HG02763 (cell line): ENCODE results near the gene WNT9A.
"Not testable (repeated sequence)": the region's sequence is repeated elsewhere in the genome, so short reads cannot be mapped to it uniquely, and the experiment has no call there.

Experiments used
- ATAC-seq: cut with Tn5 transposase; IDR thresholded peaks from one replicate; pipeline ENCODE4 v1.9.1; 2021; ENCODE audit warnings: mild to moderate bottlenecking, moderate library complexity; ENCODE audit not compliant: unreplicated experiment

Gene WNT9A

DNA sequence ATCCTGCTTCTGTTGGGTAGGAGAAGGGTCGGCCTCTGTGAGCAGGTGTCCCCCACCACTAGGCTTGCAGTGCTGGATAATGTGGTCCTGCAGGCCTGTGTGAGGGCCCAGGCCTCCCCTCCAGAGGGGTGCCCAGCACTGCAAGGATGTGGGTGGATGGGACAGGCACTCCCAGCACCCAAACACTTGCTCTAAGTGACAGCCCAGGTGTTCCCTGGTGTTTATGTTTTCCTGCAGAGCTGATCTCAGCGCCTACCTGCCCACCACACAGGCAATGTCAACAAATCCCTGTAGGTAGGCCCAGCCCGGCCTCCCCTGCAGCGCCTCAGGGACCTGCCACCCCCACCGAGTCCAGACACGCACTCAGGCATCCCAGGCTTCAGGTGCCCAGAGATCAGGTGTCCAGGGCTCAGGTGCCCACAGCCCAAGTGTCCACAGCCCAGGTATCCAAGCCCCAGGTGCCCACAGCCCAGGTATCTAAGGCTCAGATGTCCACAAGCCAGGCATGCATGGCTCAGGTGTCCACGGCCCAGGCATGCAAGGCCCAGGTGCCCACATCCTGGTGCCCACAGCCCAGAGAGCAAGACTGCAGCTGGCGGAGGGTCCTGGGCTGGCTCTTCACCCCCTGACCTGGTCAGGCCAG, 59.2 kb downstream of the WNT9A start:
- ATAC-seq = no peak

DNA sequence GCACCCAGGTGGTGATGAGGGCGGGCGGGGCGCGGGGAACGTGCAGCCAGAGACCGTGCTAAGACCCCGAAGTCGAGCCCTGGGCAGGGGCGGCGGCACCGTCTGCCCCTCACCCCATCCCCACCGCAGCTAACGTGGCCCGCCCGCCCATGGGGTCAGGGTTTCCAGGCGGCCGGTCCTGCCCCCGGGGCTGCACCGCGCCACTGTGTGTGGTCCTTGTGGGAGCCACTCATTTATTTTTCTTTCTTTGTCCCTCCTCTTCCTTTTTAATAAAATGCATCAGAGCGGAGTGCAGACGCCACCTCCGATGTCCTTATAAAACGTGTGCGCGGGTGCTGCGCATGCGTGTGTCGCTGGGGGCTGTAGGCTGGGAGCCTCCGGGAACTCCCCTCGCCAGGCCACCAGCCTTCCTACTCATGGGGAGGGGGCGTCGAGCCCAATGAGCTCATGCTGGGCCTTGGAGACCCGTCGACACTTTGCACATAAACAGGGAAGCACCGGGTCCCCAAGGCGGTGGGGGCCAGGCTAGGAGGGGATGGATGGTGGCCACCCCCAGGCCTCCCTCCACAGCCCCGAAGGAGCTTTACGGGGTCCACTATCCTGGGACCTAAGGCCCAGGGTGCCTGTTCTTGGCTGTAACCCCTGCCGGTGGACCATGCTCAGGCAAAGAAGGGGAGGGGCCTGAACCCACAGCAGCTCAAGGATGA, 59.9 kb downstream of the WNT9A start:
- no peak for ATAC-seq

DNA sequence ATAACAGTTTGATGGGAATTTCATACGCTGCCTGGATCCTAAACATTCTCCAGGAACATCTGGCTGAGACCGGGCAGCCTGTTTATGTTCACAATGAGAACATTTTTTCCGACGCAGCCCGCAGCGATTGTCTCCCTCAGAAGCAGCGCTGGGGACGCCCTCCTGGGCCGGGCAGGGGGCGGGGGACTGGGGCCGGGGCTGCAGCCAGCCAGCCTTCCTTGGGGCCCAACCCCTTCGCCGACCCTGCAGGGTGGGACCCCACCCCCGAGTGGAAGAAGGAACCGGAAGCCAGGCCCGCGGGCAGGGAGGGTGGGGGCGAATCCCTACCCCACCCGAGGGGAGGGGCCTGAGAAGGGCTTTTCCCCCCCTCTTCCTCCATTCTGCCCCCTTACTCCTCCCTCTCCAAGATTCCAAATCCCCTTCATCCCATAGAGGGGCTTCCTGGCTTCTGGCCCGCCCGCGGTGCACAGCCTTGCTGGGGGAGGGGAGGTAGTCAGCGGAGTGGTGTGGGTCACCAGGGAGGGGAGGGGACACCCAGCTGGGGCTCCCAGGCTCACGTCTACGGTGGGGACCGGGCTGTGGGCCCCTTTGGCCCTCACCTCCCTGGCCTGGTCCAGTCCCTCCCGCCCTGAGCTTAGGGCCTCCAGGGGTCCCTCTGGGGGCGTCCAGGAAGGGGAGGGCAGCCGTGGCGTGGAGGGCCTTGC, 60.6 kb downstream of the WNT9A start:
- no peak for ATAC-seq

DNA sequence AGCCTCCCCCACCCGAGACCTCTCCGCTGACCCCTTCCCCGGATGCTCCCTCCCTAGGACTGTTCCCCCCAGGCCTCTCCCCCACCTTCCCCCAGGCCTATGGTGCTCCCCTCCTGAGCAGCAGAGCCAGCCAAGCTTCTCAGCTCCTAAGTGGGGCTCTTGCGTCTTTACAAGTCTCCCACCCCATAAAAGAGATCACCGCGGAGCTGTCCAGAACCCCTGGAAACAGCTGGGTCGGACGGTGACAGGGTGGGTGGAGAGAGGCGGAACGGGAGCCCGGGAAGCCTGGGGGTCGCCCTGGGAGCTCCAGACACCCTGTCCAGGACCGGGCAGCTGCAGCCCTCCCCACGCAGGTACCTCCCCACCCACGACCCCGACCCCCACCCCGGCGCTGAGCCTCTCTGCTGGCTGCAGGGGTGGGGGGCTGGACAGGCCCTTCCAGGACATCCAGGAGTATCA, 61.2 kb downstream of the WNT9A start:
- no peak for ATAC-seq

DNA sequence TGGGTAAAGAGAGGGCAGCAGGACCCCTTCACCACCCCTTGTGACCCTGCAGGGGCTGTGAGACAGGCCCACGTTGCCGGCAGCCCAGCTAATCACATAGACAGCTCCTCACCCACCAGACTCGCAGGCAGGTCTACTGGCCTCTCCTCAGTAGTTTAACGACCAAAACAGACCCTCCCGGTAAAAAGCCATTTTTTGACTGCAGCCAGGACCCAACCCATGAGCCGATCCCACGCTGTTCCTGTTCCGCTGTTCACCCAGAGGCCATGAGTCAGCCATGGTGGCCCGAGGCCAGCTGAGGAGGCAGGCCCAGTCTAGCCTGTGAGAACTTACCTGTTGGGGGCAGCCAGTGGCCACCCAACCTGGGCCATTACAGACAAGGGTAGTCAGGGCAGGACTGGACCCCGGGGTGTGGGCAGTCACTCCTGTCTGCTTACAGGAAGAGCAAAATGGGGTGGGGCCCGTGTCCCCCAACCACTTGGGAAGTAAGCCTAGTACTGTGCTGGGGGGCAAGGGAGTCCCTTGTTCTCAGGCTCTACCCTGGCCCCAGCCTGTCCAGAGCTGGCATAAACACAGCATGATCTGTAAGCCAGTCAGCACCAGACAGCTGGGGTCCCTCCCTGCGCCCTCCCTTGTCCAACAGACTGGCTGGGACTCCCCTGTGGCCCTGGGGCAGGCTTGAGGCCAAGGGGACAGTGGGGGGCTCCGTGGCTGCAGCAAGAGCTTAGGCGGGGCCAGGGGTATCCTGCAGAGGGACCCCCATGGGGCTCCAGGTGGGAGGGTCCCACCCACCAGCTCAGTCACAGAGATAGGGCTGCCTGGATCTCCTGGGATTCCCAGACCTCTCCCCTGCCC, 61.9 kb downstream of the WNT9A start:
- no peak for ATAC-seq

DNA sequence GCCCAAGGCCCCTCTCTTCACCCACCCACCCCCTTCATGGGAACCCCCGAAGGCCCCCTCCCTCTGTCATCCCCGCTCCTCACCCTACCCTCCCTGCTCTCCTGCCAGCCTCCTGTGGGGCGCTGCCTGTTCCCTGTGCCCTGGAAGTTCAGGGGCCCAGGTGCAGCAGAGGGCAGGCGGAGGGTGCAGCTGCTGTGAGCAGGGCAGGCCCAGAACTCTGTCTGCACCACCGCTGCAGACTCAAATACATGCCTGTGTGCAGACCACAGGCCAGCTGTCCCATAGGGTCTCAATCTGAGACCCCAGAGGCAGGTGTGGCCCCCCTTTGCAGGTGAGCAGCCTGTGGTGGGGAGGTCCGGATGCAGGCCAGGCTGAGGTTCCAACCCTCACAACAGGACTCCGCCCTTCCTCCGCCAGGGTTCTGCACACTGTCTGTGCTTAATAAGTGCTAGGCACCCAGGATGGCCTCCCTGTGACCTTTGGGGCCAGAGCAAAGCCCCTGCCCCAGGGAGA, 62.5 kb downstream of the WNT9A start:
- ATAC-seq = no peak

DNA sequence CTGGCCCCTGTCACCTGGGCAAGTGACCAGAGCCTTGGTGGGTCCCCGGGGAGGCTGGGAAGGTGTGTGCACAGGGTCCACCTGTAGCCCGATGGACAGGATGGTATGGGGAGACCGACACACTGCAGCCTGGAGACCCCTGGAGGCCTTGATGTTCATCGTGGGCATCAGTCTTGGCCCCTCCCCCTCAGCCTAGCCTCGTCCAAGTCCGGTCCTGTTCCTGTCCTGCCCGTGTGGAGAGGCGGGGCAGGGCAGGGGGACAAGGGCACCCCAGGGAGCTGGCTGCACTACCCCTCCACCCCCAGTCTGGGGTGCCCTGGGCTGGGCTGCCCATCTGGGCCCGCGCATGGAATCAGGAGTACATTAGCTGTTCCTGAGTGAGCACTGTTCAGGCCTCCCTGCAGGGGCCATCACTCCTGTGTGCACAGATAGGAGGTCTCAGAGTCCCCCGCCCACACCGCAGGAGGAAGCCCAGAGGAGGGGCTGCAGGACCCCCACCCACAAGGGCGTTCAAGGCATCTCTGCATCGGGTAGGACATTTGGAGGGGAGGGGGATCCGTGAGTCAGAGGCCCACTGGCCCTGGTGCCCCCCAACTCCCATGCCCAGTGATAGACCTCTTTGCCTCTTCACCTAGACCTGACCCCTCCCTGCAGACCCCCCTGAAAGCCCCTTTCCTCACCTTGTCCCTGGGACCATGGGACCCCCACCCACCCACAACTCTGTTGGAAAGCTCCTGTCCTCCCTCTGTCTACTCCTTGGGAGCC, 63.2 kb downstream of the WNT9A start:
- no peak for ATAC-seq

DNA sequence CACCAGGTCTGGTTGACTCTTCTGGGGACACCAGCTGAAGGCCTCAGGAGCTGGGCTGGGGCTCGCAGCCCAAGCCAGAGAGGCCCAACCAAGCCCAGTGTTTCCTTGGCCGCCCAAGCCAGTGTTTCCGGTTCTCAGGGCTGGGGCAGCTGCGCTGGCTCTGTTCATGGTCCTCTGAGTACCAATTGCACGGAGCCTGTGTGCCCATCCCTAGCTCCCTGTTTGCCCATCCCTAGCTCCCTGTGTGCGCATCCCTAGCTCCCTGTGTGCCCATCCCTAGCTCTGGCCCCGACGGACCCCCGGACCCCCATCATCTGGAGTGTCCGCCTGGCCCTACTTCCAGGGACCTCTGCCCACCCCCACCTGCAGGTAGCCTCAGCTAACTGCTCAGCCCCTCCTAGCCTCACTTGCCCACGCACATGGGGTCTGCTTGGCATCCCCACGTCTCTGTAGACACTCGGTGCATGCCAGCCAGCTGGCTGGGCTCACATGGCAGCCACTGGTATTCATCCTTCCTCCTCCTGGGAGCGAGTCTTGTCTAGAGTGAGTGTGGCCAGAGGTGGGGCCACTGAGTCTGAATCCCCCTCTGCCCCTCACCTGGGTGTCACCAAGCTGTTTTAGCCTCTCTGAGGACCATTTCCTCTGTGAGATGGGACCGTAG, 64.0 kb downstream of the WNT9A start:
- no peak for ATAC-seq

DNA sequence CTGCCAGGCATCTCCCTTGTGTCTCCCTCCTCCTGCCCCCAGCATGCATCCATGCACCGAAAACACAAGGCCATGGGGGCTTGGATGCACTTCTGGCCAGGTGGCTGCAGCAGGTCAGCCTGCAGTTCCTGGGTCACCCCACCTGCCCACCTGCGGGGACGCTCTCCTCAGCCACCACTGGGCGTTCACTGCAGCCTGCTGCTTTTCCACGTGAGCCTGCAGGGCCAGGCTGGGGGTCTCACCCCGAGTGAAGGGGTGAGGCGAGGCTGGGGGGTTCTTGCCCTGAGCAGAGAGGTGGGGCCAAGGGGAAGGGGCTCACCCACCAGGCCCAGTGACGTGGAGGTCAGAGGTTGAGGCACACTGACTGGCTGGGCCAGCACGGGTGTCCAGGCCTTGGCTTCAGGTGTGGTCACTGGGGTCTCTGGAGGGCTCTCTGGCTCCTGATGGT, 64.6 kb downstream of the WNT9A start:
- no peak for ATAC-seq

DNA sequence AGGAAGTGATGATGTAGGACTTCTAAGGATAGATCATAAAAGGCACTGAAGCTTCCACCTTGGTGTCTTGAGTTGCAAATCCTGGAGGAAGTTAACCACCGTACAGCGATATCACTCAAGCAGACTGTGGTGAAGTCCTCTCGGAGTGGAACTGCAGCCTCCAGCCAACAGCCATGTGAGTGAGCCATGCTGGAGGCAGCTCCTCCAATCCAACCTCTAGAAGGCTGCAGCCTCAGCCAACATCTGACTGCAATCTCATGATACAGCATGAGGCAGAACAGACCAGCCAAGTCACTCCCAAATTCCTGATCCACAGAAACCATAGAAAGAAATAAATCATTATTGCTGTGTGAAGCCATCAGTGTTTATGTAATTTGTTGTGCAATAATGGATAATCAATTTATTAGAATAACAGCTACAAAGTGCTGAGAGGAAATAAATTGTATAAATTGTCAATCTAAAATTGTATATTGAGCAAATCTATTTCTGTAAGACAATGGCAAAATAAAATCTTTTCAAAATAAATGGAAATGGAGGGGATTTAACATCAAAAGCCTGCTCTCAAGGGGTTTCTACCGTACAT, 67.3 kb downstream of the WNT9A start:
- no peak for ATAC-seq

DNA sequence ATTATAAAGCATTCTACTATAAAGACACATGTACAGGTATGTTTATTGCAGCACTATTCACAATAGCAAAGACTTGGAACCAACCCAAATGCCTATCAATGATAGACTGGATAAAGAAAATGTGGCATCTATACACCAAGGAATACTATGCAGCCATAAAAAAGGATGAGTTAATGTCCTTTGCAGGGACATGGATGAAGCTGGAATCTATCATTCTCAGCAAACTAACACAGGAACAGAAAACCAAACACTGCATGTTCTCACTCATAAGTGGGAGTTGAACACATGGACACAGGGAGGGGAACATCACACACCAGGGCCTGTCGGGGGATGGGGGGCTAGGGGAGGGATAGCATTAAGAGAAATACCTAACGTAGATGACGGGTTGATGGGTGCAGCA, 69.9 kb downstream of the WNT9A start:
- ATAC-seq = not testable (repeated sequence)

DNA sequence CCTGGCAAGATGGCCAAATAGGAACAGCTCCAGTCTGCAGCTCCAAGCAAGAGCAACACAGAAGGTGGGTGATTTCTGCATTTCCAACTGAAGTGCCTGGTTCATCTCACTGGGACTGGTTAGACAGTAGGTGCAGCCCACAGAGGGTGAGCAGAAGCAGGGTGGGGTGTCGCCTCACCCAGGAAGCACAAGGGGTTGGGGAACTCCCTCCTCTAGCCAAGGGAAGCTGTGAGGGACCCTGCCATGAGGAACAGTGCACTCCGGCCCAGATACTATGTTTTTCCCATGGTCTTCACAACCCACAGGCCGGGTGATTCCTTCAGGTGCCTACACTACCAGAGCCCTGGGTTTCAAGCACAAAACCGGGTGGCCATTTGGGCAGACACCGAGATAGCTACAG, 75.8 kb downstream of the WNT9A start:
- ATAC-seq = not testable (repeated sequence)

DNA sequence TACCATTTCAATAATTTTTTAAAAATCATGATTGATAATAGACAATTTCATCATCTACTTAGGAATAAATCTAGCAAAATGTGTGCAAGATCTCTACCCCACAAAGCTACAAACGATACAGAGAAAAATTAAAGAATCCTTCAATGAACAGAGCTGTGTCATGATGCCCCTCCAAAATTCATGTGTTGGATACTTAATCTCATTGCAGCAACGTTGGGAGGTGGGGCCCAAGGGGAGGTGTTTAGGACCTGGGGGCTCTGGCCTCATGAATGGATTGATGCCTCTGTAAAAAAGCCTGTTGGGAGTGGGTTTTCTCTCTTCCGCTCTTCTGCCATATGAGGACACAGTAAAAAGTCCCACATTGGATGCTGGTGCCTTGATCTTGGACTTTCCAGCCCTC, 77.4 kb downstream of the WNT9A start:
- ATAC-seq = no peak

DNA sequence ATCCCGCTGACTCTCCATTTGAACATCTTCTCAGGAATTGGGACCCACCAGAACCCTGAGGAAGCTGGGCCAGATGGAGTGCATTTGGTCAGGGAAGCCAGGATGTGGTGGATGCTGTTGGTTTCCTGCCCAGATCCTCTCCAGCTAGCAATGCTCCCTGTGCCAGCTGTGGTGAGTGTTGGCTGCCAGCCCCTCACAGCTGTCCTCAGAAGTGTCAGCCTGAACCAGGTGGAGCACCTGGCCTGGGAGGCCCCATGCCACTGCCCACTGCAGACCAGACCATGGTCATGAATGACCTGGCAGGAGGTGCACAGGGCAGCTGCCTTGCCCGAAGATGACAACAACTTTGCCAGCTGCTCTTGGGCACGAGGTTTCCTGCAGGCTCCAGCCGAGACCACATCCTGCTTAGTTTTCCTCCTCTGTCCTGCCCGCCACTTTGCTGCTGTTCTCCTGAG, 77.9 kb downstream of the WNT9A start:
- ATAC-seq = no peak

DNA sequence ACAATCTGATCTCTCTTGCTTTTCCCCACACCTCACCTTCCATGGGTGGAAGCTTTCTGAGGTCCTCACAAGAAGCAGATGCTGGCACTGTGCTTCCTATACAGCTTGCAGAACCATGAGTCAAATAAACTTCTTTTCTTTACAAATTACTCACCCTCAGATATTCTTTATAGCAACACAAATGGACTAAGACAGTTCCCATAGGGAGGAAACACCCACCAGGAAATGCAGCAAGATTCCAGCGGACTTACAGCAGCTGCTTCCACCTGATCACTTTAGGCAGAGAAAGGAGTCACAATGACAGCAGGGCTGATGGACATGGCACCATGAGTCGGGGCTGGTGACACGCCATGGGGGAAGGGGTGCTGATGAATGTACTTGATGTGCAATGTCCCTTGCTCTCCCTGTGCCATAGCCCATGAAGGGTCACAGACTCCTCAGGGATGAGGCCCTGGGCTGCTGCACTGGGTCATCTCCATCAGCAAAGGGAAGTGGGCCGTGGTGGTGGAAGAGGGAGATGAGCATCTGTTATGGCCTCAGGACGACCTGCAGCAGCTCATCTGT, 78.4 kb downstream of the WNT9A start:
- ATAC-seq = no peak
